ENCODE data around the gene DOCK2. TPM values are rescaled to one million over a fixed set of nuclear protein-coding genes. Genes with fewer than 3 reads are reported as not detected.
"Not testable (repeated sequence)": the region's sequence is repeated elsewhere in the genome, so short reads cannot be mapped to it uniquely, and the experiment has no call there.

The DOCK2 gene
- total RNA-seq, 6 donors from 2014 or later, result 46.7 to 150 (median 73.8) TPM

DNA sequence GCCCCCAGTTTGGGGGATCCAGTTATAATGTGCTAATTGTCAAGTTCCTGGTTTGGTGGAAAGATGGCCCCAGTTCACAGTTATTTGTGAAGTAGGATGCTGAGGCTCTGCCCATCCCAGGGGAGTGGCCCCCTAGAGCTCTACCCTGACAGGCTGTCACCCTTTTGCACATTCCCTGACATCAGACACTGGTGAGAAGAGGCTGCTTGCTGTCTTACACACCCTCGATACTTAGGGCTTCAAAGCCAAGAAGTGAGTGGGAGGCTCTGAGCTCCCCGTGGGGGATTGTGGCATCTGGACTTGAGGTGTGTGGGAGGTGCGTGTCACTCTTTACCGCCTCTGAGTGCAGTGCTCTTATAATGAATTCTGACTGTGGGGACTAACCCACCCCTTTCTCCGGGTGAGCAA lies 168.5 kb downstream of the DOCK2 start:
- WGBS, 2 donors, result 59 to 67% methylated on average over 4 to 5 of the region's 5 CpGs
- DNase-seq, result no peak

DNA sequence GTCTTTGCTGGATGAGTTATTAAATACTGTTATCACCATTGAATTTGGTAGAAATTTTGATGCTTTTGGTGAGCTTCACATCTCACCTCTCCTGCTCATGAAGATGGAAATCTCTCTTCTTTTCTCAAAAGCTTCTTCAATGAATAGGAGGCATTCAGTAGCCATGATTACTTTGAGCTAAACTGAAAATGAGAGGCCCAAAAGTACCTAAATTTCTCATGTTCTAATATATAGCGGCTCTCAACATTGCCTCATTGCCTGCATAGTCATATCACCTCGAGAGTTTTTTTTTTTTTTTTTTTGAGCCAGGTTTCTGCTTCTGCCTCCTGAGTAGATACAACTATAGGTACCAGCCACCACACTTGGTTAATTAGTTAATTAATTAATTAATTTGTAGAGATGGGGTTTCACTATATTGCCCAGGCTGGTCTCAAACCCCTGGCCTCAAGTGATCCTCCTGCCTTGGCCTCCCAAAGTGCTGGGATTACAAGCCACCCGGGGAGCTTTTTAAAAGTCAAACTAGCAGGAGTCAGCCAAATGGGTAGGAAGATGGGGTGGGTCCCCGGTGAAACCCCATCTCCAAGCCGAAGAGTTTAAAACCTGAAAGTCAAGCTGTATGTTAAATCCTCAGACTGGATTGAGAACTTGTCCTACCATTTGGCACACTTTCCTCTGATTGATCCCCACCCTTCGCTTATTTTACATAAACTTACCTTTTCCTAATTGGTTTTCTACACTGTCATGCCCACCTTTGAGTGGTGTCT lies 169.0 kb downstream of the DOCK2 start:
- Histone ChIP-seq H3K36me3 (no peaks in the 10 kb centered on the region), H3K4me1 (peaks cover 0 to 3% (median 0%) of the 10 kb centered on the region in 4 donors), H3K27me3 (no peaks in the 10 kb centered on the region), H3K27ac (no peak overlapping the region), H3K4me3 (no peak overlapping the region), H3K9me3 (no peaks in the 10 kb centered on the region)
- no peak for DNase-seq
- WGBS, 2 donors, result 79 to 82% methylated on average over 6 of the region's 6 CpGs
- TF ChIP-seq, protein P1, sequence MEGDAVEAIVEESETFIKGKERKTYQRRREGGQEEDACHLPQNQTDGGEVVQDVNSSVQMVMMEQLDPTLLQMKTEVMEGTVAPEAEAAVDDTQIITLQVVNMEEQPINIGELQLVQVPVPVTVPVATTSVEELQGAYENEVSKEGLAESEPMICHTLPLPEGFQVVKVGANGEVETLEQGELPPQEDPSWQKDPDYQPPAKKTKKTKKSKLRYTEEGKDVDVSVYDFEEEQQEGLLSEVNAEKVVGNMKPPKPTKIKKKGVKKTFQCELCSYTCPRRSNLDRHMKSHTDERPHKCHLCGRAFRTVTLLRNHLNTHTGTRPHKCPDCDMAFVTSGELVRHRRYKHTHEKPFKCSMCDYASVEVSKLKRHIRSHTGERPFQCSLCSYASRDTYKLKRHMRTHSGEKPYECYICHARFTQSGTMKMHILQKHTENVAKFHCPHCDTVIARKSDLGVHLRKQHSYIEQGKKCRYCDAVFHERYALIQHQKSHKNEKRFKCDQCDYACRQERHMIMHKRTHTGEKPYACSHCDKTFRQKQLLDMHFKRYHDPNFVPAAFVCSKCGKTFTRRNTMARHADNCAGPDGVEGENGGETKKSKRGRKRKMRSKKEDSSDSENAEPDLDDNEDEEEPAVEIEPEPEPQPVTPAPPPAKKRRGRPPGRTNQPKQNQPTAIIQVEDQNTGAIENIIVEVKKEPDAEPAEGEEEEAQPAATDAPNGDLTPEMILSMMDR (IDR thresholded peaks at IDR 0.05), result no peak
- TF ChIP-seq POLR2AphosphoS5 (IDR thresholded peaks at IDR 0.05), result no peak
- TF ChIP-seq EP300 (IDR thresholded peaks at IDR 0.05), result no peak
- TF ChIP-seq POLR2A (IDR thresholded peaks at IDR 0.05), result no peak
- no peak for ATAC-seq (ENCODE audit: low FRiP score in 2 of 2)

More for the DNA sequence above, 168.5 kb downstream of the DOCK2 start:
- H3K27ac ChIP-seq, result no peak overlapping the region
- no peaks in the 10 kb centered on the region for H3K36me3 ChIP-seq
- H3K27me3 ChIP-seq, result no peaks in the 10 kb centered on the region
- H3K4me3 ChIP-seq, result no peak overlapping the region
- no peak for ATAC-seq (ENCODE audit: low FRiP score in 2 of 2)
- H3K9me3 ChIP-seq, result no peaks in the 10 kb centered on the region
- TF ChIP-seq POLR2AphosphoS5 (IDR thresholded peaks at IDR 0.05) (no peak), EP300 (IDR thresholded peaks at IDR 0.05) (no peak), POLR2A (IDR thresholded peaks at IDR 0.05) (no peak)
- TF ChIP-seq, protein P1 (IDR thresholded peaks at IDR 0.05), result no peak
- H3K4me1 ChIP-seq, result peaks cover 0 to 3% (median 0%) of the 10 kb centered on the region in 4 donors

DNA sequence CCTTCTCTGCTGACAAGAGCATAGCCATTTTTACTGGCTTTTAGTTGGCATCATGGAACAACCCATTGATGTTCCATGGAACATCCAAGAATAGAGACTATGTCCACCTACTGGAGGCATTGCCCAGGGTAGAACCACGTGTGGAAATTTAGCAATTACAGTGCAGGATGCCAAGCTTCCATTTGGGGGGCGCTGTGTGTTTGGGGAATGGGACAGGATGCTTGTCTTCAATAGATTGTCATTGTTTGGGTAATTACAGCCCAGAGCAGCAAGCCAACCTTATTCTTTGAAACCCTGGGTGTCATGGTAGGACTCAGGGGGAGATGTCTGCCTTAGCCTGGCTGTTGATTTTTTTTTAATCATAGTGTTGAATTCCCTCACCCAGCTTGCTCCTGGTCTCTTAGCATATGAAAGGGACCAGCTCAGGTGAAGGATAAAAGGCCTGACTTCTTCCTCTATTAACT lies 171.1 kb downstream of the DOCK2 start:
- no peaks in the 10 kb centered on the region for H3K9me3 ChIP-seq
- 44 to 56% methylated on average over 2 of the region's 2 CpGs for WGBS, 2 donors

DNA sequence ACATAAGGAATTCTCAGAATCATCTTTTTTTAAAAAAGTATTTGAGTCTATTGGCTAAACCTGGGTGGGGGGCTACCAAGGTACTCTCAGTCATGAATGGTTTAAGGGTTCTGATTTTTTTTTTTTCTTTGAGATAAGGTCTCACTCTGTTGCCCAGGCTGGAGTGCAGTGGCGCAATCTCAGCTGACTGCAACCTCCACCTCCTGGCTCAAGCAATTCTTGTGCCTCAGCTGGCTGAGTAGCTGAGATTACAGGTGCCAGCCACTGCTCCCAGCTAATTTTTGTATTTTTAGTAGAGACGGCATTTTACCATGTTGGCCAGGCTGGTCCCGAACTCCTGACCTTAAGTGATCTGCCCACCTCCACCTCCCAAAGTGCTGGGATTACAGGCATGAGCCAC lies 171.8 kb downstream of the DOCK2 start:
- not testable (repeated sequence) for H3K27me3 ChIP-seq; H3K4me3 ChIP-seq; H3K36me3 ChIP-seq; DNase-seq; ATAC-seq (ENCODE audit: low FRiP score in 2 of 2); H3K27ac ChIP-seq; H3K9me3 ChIP-seq; H3K4me1 ChIP-seq
- 82 to 90% methylated on average over 3 of the region's 3 CpGs for whole genome bisulfite sequencing, 2 donors

More for the DNA sequence above, 171.1 kb downstream of the DOCK2 start:
- no peaks in the 10 kb centered on the region for H3K27me3 ChIP-seq
- no peak for DNase-seq
- no peak overlapping the region for H3K4me3 ChIP-seq
- H3K36me3 ChIP-seq, result no peaks in the 10 kb centered on the region
- TF ChIP-seq, protein P1 (IDR thresholded peaks at IDR 0.05), result no peak
- TF ChIP-seq POLR2AphosphoS5 (IDR thresholded peaks at IDR 0.05) (no peak), EP300 (IDR thresholded peaks at IDR 0.05) (no peak), POLR2A (IDR thresholded peaks at IDR 0.05) (no peak)
- no peak for ATAC-seq (ENCODE audit: low FRiP score in 2 of 2)
- H3K27ac ChIP-seq, result no peak overlapping the region
- peaks cover 0 to 3% (median 0%) of the 10 kb centered on the region in 4 donors for H3K4me1 ChIP-seq

DNA sequence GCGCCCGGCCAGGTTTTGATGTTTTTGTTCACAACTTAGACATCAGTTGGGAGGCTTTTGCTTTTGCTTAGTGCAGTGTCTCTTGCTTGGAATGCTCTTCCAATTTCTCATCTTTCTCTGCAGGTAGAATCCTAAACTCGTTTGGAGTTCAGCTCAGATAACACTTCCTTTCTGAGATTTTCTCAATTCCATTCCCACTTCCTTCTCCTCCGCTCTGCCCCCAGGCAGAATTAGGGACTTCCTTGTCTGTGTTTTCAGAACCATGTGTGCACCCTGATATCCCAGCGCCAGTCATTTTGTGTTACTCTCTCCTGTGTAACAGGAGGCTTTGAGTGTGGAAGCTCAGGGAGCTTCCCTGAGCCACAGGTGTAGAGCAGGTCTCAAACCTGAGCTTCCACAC lies 172.2 kb downstream of the DOCK2 start:
- TF ChIP-seq EP300 (IDR thresholded peaks at IDR 0.05), result no peak
- TF ChIP-seq, protein P1 (IDR thresholded peaks at IDR 0.05), result no peak
- TF ChIP-seq POLR2AphosphoS5 (IDR thresholded peaks at IDR 0.05), result no peak
- no peak for TF ChIP-seq POLR2A (IDR thresholded peaks at IDR 0.05)
- WGBS, 2 donors, result 59 to 64% methylated on average over 5 of the region's 5 CpGs
- ATAC-seq (ENCODE audit: low FRiP score in 2 of 2) (no peak), DNase-seq (no peak)
- Histone ChIP-seq H3K36me3 (no peaks in the 10 kb centered on the region), H3K4me1 (no peaks in the 10 kb centered on the region), H3K27ac (no peak overlapping the region), H3K4me3 (no peak overlapping the region), H3K27me3 (no peaks in the 10 kb centered on the region), H3K9me3 (no peaks in the 10 kb centered on the region)

Data from upper lobe of left lung (tissue), 6 donors.